NB4 (cell line): ENCODE results near the gene SHC1.
A peak's percentile ranks its signal among the peaks of the same experiment; 100 is the strongest.

Source experiments
- CTCF ChIP-seq: IDR thresholded peaks from one replicate; pipeline ENCODE4 v1.5.1; 2012; ENCODE audit warnings: low read depth, low read length
- POLR2A ChIP-seq: IDR thresholded peaks from 2 replicates; pipeline ENCODE4 v1.6.1; 2011; ENCODE audit warnings: mild to moderate bottlenecking; ENCODE audit not compliant: insufficient read length; ENCODE audit errors: extremely low read depth

GRCh38 chr1:155000726-155001424 is 30.3 kb upstream of the SHC1 start:
- TF ChIP-seq CTCF (no peak), POLR2A (peak; percentile 38)
